PC-3 (cell line): ENCODE data around the gene NPS.

Experiments
- CTCF ChIP-seq: fragments of 300-600 bp; sonication (generic); conservative IDR thresholded peaks from 2 replicates; pipeline ENCODE4 v1.5.1; 2017; ENCODE audit warnings: antibody characterized with exemption, low read depth, mild to moderate bottlenecking, low read length
- EZH2 ChIP-seq: fragments of 300-600 bp; sonication (generic); IDR thresholded peaks from one replicate; pipeline ENCODE4 v1.6.1; 2017; ENCODE audit warnings: antibody characterized with exemption, mild to moderate bottlenecking, low read length; ENCODE audit not compliant: unreplicated experiment

DNA sequence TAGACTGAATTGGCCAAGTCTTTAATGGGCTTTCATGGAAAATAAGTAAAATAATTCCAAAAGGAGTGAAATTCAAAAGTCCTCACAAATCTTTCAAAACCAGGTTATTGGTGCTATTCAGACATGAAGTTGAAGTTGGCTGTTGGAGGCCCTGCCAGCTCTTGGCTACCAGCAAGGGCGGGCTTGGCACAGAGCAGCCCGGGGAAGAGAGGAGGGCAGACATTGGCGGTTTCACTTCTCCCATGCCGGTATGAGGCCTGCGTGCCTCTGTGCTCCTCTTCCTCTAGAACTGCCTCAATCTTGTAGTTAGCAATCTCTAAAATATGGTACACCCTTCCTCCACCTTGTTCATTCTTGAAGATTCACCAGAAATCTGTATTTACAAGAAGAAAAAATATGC is 16.4 kb upstream of the NPS start:
- no peak for TF ChIP-seq CTCF
- no peak for TF ChIP-seq EZH2
